ENCODE results near the gene ZNF598.
A peak's percentile ranks its signal among the peaks of the same experiment; 100 is the strongest.
"Not testable (repeated sequence)": the region's sequence is repeated elsewhere in the genome, so short reads cannot be mapped to it uniquely, and the experiment has no call there.

The ZNF598 gene

GRCh38 chr16:2027024-2028010, 17.7 kb upstream of the ZNF598 start:
- peak; percentile 73 for DNase-seq

GRCh38 chr16:2026461-2027023, 16.9 kb upstream of the ZNF598 start, which contains the start of gene NHERF2:
NHERF2 (plus strand) TSS chr16:2026902; CDS start chr16:2027006, 104 bp downstream.
- DNase-seq: peak; percentile 73

GRCh38 chr16:2025878-2026460, 16.3 kb upstream of the ZNF598 start:
- no peak for DNase-seq

GRCh38 chr16:2025251-2025650, 15.6 kb upstream of the ZNF598 start:
- no peak for DNase-seq

- DNase-seq: no peak
Measured at GRCh38 chr16:2024032-2024420, 14.4 kb upstream of the ZNF598 start.

GRCh38 chr16:2023092-2024031, 13.7 kb upstream of the ZNF598 start:
- DNase-seq: peak; percentile 91

GRCh38 chr16:2022723-2023091, 13.1 kb upstream of the ZNF598 start:
- DNase-seq: no peak

- peak; percentile 77 for DNase-seq
Measured at GRCh38 chr16:2019921-2020831, 10.6 kb upstream of the ZNF598 start.

- DNase-seq: peak; percentile 77
Measured at GRCh38 chr16:2019518-2019920, 9.9 kb upstream of the ZNF598 start, which contains the start of gene NPW. NPW (plus strand) TSS chr16:2019785.

- DNase-seq: peak; percentile 46
Measured at GRCh38 chr16:2016407-2016922, 6.8 kb upstream of the ZNF598 start.

GRCh38 chr16:2015947-2016208, 6.3 kb upstream of the ZNF598 start:
- DNase-seq: no peak

- DNase-seq: peak; percentile 96
Measured at GRCh38 chr16:2015117-2015946, 5.7 kb upstream of the ZNF598 start.

- DNase-seq: no peak
Measured at GRCh38 chr16:2013527-2013926, 3.9 kb upstream of the ZNF598 start.

GRCh38 chr16:2011726-2012125, 2.1 kb upstream of the ZNF598 start:
- not testable (repeated sequence) for DNase-seq

GRCh38 chr16:2009164-2009711, 383 bp downstream of the ZNF598 start:
- DNase-seq: peak; percentile 66

GRCh38 chr16:2008631-2009163, 924 bp downstream of the ZNF598 start:
- peak; percentile 57 for DNase-seq

GRCh38 chr16:2008009-2008526, 1.6 kb downstream of the ZNF598 start:
- DNase-seq: no peak

GRCh38 chr16:2007081-2007836, 2.4 kb downstream of the ZNF598 start:
- DNase-seq: no peak

- no peak for DNase-seq
Measured at GRCh38 chr16:2006317-2006716, 3.3 kb downstream of the ZNF598 start.
